GM10847 (cell line): ENCODE data around the gene ZNF541.

Source experiments
- POLR2A ChIP-seq: IDR thresholded peaks from 2 replicates; pipeline ENCODE4 v1.6.1; 2011; ENCODE audit not compliant: insufficient read length; ENCODE audit errors: extremely low read depth

Gene ZNF541

GRCh38 chr19:47573071-47574026 lies at the start of gene ZNF541:
Gene ZNF541 (minus strand): TSS chr19:47573148. CDS start chr19:47555856, 17,292 bp downstream.
- no peak for TF ChIP-seq POLR2A

- no peak for TF ChIP-seq POLR2A
Measured at GRCh38 chr19:47619763-47620162, 46.8 kb upstream of the ZNF541 start.

GRCh38 chr19:47618771-47619170 lies 45.8 kb upstream of the ZNF541 start:
- no peak for TF ChIP-seq POLR2A

GRCh38 chr19:47615714-47616113 lies 42.8 kb upstream of the ZNF541 start:
- TF ChIP-seq POLR2A: no peak

GRCh38 chr19:47615230-47615629 lies 42.3 kb upstream of the ZNF541 start:
- TF ChIP-seq POLR2A: no peak

- TF ChIP-seq POLR2A: no peak
Measured at GRCh38 chr19:47614559-47614958, 41.6 kb upstream of the ZNF541 start.

GRCh38 chr19:47614021-47614295 lies 41.0 kb upstream of the ZNF541 start:
- TF ChIP-seq POLR2A: no peak

- TF ChIP-seq POLR2A: no peak
Measured at GRCh38 chr19:47613165-47614020, 40.4 kb upstream of the ZNF541 start.

GRCh38 chr19:47610902-47611301 lies 38.0 kb upstream of the ZNF541 start:
- no peak for TF ChIP-seq POLR2A

GRCh38 chr19:47609906-47610894 lies 37.3 kb upstream of the ZNF541 start:
- no peak for TF ChIP-seq POLR2A

- TF ChIP-seq POLR2A: peak; percentile 20
Measured at GRCh38 chr19:47608969-47609905, 36.3 kb upstream of the ZNF541 start, which contains the start of gene BICRA. Gene BICRA (plus strand): TSS chr19:47609134. CDS start chr19:47673575, 64,441 bp downstream.

- peak; percentile 74 for TF ChIP-seq POLR2A
Measured at GRCh38 chr19:47608074-47608918, 35.3 kb upstream of the ZNF541 start.

GRCh38 chr19:47607564-47608073 lies 34.7 kb upstream of the ZNF541 start:
- TF ChIP-seq POLR2A: no peak
